Measurements from ENCODE around the gene NFATC2IP.

DNA sequence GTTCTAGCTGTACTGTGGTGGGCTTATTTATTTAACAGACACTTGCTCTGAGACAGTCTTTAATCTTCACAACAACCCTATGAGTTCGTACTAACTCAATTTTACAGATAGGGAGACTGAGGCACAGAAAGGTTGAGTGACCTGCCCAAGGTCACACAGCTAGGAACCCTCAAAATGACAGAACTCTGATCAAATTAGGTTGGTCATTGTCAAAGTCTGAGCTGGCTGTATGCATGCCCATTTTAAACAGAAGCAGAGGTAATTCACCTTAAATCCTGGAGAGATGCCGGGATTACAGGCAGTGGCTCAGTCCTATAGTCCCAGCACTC is 59.1 kb downstream of the NFATC2IP start:
- TF ChIP-seq, protein P1, sequence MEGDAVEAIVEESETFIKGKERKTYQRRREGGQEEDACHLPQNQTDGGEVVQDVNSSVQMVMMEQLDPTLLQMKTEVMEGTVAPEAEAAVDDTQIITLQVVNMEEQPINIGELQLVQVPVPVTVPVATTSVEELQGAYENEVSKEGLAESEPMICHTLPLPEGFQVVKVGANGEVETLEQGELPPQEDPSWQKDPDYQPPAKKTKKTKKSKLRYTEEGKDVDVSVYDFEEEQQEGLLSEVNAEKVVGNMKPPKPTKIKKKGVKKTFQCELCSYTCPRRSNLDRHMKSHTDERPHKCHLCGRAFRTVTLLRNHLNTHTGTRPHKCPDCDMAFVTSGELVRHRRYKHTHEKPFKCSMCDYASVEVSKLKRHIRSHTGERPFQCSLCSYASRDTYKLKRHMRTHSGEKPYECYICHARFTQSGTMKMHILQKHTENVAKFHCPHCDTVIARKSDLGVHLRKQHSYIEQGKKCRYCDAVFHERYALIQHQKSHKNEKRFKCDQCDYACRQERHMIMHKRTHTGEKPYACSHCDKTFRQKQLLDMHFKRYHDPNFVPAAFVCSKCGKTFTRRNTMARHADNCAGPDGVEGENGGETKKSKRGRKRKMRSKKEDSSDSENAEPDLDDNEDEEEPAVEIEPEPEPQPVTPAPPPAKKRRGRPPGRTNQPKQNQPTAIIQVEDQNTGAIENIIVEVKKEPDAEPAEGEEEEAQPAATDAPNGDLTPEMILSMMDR (conservative IDR thresholded peaks at IDR 0.05; ENCODE audit: low read depth, low read length) = no peak
- TF ChIP-seq RFX5 (IDR thresholded peaks at IDR 0.05; ENCODE audit: low read depth, low read length) (no peak), POLR2A (IDR thresholded peaks at IDR 0.05; ENCODE audit: low read depth, low read length) (no peak), CHD1 (IDR thresholded peaks at IDR 0.05; ENCODE audit: low read depth, low read length) (no peak), MXI1 (IDR thresholded peaks at IDR 0.05; ENCODE audit: borderline replicate concordance, low read depth, low read length) (no peak), RAD21 (IDR thresholded peaks at IDR 0.05; ENCODE audit: low read length) (no peak), RCOR1 (IDR thresholded peaks at IDR 0.05; ENCODE audit: insufficient replicate concordance, low read length) (no peak)
- TF ChIP-seq, protein P2, sequence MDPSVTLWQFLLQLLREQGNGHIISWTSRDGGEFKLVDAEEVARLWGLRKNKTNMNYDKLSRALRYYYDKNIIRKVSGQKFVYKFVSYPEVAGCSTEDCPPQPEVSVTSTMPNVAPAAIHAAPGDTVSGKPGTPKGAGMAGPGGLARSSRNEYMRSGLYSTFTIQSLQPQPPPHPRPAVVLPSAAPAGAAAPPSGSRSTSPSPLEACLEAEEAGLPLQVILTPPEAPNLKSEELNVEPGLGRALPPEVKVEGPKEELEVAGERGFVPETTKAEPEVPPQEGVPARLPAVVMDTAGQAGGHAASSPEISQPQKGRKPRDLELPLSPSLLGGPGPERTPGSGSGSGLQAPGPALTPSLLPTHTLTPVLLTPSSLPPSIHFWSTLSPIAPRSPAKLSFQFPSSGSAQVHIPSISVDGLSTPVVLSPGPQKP (IDR thresholded peaks at IDR 0.05; ENCODE audit: borderline replicate concordance, low read depth, low read length) = no peak
